ENCODE results near the gene GNG12.
"Not testable (repeated sequence)": the region's sequence is repeated elsewhere in the genome, so short reads cannot be mapped to it uniquely, and the experiment has no call there.

Gene GNG12

GRCh38 chr1:67674260-67675011 is 158.8 kb downstream of the GNG12 start:
- Histone ChIP-seq H3K9ac (ENCODE audit: low read depth in 1 of 2, low read length in 2 of 2) (no peak overlapping the region), H3K27ac (ENCODE audit: low read depth in 2 of 2, low read length in 2 of 2) (peak overlapping the region; percentile 5 to 27), H3K27me3 (ENCODE audit: control insufficient read depth in 2 of 2, insufficient read depth in 2 of 2, low read length in 2 of 2) (no peaks in the 10 kb centered on the region), H3K4me1 (ENCODE audit: control insufficient read depth in 2 of 2, insufficient read depth in 2 of 2, low read length in 2 of 2) (peaks cover 2 to 6% of the 10 kb centered on the region in 2 donors), H3K4me3 (ENCODE audit: low read length in 2 of 2) (no peak overlapping the region), H3K9me3 (ENCODE audit: control insufficient read depth in 2 of 2, low read length in 2 of 2) (no peaks in the 10 kb centered on the region), H3K36me3 (ENCODE audit: control insufficient read depth in 2 of 2, insufficient read depth in 2 of 2, low read length in 2 of 2) (no peaks in the 10 kb centered on the region)

GRCh38 chr1:67673468-67674201 is 159.6 kb downstream of the GNG12 start:
- Histone ChIP-seq H3K4me1 (ENCODE audit: control insufficient read depth in 2 of 2, insufficient read depth in 2 of 2, low read length in 2 of 2) (peaks cover 8% of the 10 kb centered on the region in 2 donors), H3K27ac (ENCODE audit: low read depth in 2 of 2, low read length in 2 of 2) (no peak overlapping the region), H3K36me3 (ENCODE audit: control insufficient read depth in 2 of 2, insufficient read depth in 2 of 2, low read length in 2 of 2) (no peaks in the 10 kb centered on the region), H3K9ac (ENCODE audit: low read depth in 1 of 2, low read length in 2 of 2) (no peak overlapping the region), H3K9me3 (ENCODE audit: control insufficient read depth in 2 of 2, low read length in 2 of 2) (no peaks in the 10 kb centered on the region), H3K4me3 (ENCODE audit: low read length in 2 of 2) (no peak overlapping the region), H3K27me3 (ENCODE audit: control insufficient read depth in 2 of 2, insufficient read depth in 2 of 2, low read length in 2 of 2) (no peaks in the 10 kb centered on the region)

GRCh38 chr1:67672260-67672803 is 160.9 kb downstream of the GNG12 start:
- no peaks in the 10 kb centered on the region for H3K27me3 ChIP-seq (ENCODE audit: control insufficient read depth in 2 of 2, insufficient read depth in 2 of 2, low read length in 2 of 2)
- H3K36me3 ChIP-seq (ENCODE audit: control insufficient read depth in 2 of 2, insufficient read depth in 2 of 2, low read length in 2 of 2) = no peaks in the 10 kb centered on the region
- H3K4me1 ChIP-seq (ENCODE audit: control insufficient read depth in 2 of 2, insufficient read depth in 2 of 2, low read length in 2 of 2) = peaks cover 12 to 13% of the 10 kb centered on the region in 2 donors

GRCh38 chr1:67668660-67669059 is 164.6 kb downstream of the GNG12 start:
- Histone ChIP-seq H3K4me1 (ENCODE audit: control insufficient read depth in 2 of 2, insufficient read depth in 2 of 2, low read length in 2 of 2) (peaks cover 8 to 10% of the 10 kb centered on the region in 2 donors), H3K36me3 (ENCODE audit: control insufficient read depth in 2 of 2, insufficient read depth in 2 of 2, low read length in 2 of 2) (no peaks in the 10 kb centered on the region), H3K4me3 (ENCODE audit: low read length in 2 of 2) (peak overlapping the region in 1 of 2 donors; percentile 22), H3K9me3 (ENCODE audit: control insufficient read depth in 2 of 2, low read length in 2 of 2) (no peaks in the 10 kb centered on the region), H3K27ac (ENCODE audit: low read depth in 2 of 2, low read length in 2 of 2) (peak overlapping the region; percentile 71 to 79), H3K27me3 (ENCODE audit: control insufficient read depth in 2 of 2, insufficient read depth in 2 of 2, low read length in 2 of 2) (no peaks in the 10 kb centered on the region), H3K9ac (ENCODE audit: low read depth in 1 of 2, low read length in 2 of 2) (no peak overlapping the region)

More at GRCh38 chr1:67672260-67672803, 160.9 kb downstream of the GNG12 start:
- Histone ChIP-seq H3K4me3 (ENCODE audit: low read length in 2 of 2) (no peak overlapping the region), H3K9ac (ENCODE audit: low read depth in 1 of 2, low read length in 2 of 2) (no peak overlapping the region), H3K9me3 (ENCODE audit: control insufficient read depth in 2 of 2, low read length in 2 of 2) (no peaks in the 10 kb centered on the region), H3K27ac (ENCODE audit: low read depth in 2 of 2, low read length in 2 of 2) (no peak overlapping the region)

- no peaks in the 10 kb centered on the region for H3K36me3 ChIP-seq (ENCODE audit: control insufficient read depth in 2 of 2, insufficient read depth in 2 of 2, low read length in 2 of 2)
- peaks cover 8 to 10% of the 10 kb centered on the region in 2 donors for H3K4me1 ChIP-seq (ENCODE audit: control insufficient read depth in 2 of 2, insufficient read depth in 2 of 2, low read length in 2 of 2)
- H3K27me3 ChIP-seq (ENCODE audit: control insufficient read depth in 2 of 2, insufficient read depth in 2 of 2, low read length in 2 of 2) = no peaks in the 10 kb centered on the region
- H3K27ac ChIP-seq (ENCODE audit: low read depth in 2 of 2, low read length in 2 of 2) = no peak overlapping the region
- H3K9ac ChIP-seq (ENCODE audit: low read depth in 1 of 2, low read length in 2 of 2) = no peak overlapping the region
- no peaks in the 10 kb centered on the region for H3K9me3 ChIP-seq (ENCODE audit: control insufficient read depth in 2 of 2, low read length in 2 of 2)
- no peak overlapping the region for H3K4me3 ChIP-seq (ENCODE audit: low read length in 2 of 2)
Observed at GRCh38 chr1:67666636-67667035, 166.6 kb downstream of the GNG12 start.

- not testable (repeated sequence) for H3K4me3 ChIP-seq (ENCODE audit: low read length in 2 of 2); H3K9me3 ChIP-seq (ENCODE audit: control insufficient read depth in 2 of 2, low read length in 2 of 2); H3K27ac ChIP-seq (ENCODE audit: low read depth in 2 of 2, low read length in 2 of 2); H3K9ac ChIP-seq (ENCODE audit: low read depth in 1 of 2, low read length in 2 of 2); H3K27me3 ChIP-seq (ENCODE audit: control insufficient read depth in 2 of 2, insufficient read depth in 2 of 2, low read length in 2 of 2); H3K4me1 ChIP-seq (ENCODE audit: control insufficient read depth in 2 of 2, insufficient read depth in 2 of 2, low read length in 2 of 2); H3K36me3 ChIP-seq (ENCODE audit: control insufficient read depth in 2 of 2, insufficient read depth in 2 of 2, low read length in 2 of 2)
Observed at GRCh38 chr1:67665307-67665706, 168.0 kb downstream of the GNG12 start.

- Histone ChIP-seq H3K4me3 (ENCODE audit: low read length in 2 of 2) (no peak overlapping the region), H3K9me3 (ENCODE audit: control insufficient read depth in 2 of 2, low read length in 2 of 2) (no peaks in the 10 kb centered on the region), H3K4me1 (ENCODE audit: control insufficient read depth in 2 of 2, insufficient read depth in 2 of 2, low read length in 2 of 2) (peaks cover 8% of the 10 kb centered on the region in 2 donors), H3K27ac (ENCODE audit: low read depth in 2 of 2, low read length in 2 of 2) (no peak overlapping the region), H3K9ac (ENCODE audit: low read depth in 1 of 2, low read length in 2 of 2) (no peak overlapping the region), H3K27me3 (ENCODE audit: control insufficient read depth in 2 of 2, insufficient read depth in 2 of 2, low read length in 2 of 2) (no peaks in the 10 kb centered on the region), H3K36me3 (ENCODE audit: control insufficient read depth in 2 of 2, insufficient read depth in 2 of 2, low read length in 2 of 2) (no peaks in the 10 kb centered on the region)
Observed at GRCh38 chr1:67664048-67664447, 169.2 kb downstream of the GNG12 start.

GRCh38 chr1:67662884-67663283 is 170.4 kb downstream of the GNG12 start:
- Histone ChIP-seq H3K27ac (ENCODE audit: low read depth in 2 of 2, low read length in 2 of 2) (no peak overlapping the region), H3K27me3 (ENCODE audit: control insufficient read depth in 2 of 2, insufficient read depth in 2 of 2, low read length in 2 of 2) (no peaks in the 10 kb centered on the region)

GRCh38 chr1:67659229-67659628 is 174.0 kb downstream of the GNG12 start:
- Histone ChIP-seq H3K36me3 (ENCODE audit: control insufficient read depth in 2 of 2, insufficient read depth in 2 of 2, low read length in 2 of 2) (no peaks in the 10 kb centered on the region), H3K9me3 (ENCODE audit: control insufficient read depth in 2 of 2, low read length in 2 of 2) (no peaks in the 10 kb centered on the region), H3K9ac (ENCODE audit: low read depth in 1 of 2, low read length in 2 of 2) (no peak overlapping the region), H3K4me1 (ENCODE audit: control insufficient read depth in 2 of 2, insufficient read depth in 2 of 2, low read length in 2 of 2) (no peaks in the 10 kb centered on the region), H3K4me3 (ENCODE audit: low read length in 2 of 2) (no peak overlapping the region), H3K27ac (ENCODE audit: low read depth in 2 of 2, low read length in 2 of 2) (no peak overlapping the region), H3K27me3 (ENCODE audit: control insufficient read depth in 2 of 2, insufficient read depth in 2 of 2, low read length in 2 of 2) (no peaks in the 10 kb centered on the region)

More at GRCh38 chr1:67662884-67663283, 170.4 kb downstream of the GNG12 start:
- Histone ChIP-seq H3K4me1 (ENCODE audit: control insufficient read depth in 2 of 2, insufficient read depth in 2 of 2, low read length in 2 of 2) (no peaks in the 10 kb centered on the region), H3K4me3 (ENCODE audit: low read length in 2 of 2) (no peak overlapping the region), H3K9me3 (ENCODE audit: control insufficient read depth in 2 of 2, low read length in 2 of 2) (no peaks in the 10 kb centered on the region), H3K36me3 (ENCODE audit: control insufficient read depth in 2 of 2, insufficient read depth in 2 of 2, low read length in 2 of 2) (no peaks in the 10 kb centered on the region), H3K9ac (ENCODE audit: low read depth in 1 of 2, low read length in 2 of 2) (no peak overlapping the region)

GRCh38 chr1:67657152-67657551 is 176.1 kb downstream of the GNG12 start:
- H3K4me1 ChIP-seq (ENCODE audit: control insufficient read depth in 2 of 2, insufficient read depth in 2 of 2, low read length in 2 of 2); H3K36me3 ChIP-seq (ENCODE audit: control insufficient read depth in 2 of 2, insufficient read depth in 2 of 2, low read length in 2 of 2); H3K27me3 ChIP-seq (ENCODE audit: control insufficient read depth in 2 of 2, insufficient read depth in 2 of 2, low read length in 2 of 2); H3K27ac ChIP-seq (ENCODE audit: low read depth in 2 of 2, low read length in 2 of 2); H3K9me3 ChIP-seq (ENCODE audit: control insufficient read depth in 2 of 2, low read length in 2 of 2); H3K9ac ChIP-seq (ENCODE audit: low read depth in 1 of 2, low read length in 2 of 2); H3K4me3 ChIP-seq (ENCODE audit: low read length in 2 of 2): not testable (repeated sequence)

All from mucosa of rectum (tissue), 2 donors.